HG02642 (cell line): Measurements from ENCODE around the gene NALCN.

Experiments used
- ATAC-seq: cut with Tn5 transposase; IDR thresholded peaks from one replicate; pipeline ENCODE4 v1.9.1; 2021; ENCODE audit warnings: mild to moderate bottlenecking; ENCODE audit not compliant: unreplicated experiment, poor library complexity

NALCN gene

DNA sequence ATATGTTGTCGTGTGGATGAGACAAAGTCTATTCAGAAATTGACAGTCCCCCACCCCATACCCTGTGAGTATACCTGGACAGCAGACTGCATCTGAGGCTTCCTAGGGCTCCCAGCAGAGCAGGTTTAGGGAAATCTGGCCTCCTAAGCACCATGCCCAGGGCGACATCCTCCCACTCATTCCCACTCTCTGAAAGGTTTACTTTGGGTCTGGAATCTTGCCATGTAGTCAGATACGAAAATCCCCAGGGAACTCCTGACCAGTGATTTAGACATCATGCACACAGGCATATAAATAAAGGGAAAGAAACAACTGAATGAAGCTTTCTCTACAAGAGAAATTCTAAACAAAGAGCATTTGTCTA is 717 bp upstream of the NALCN start:
- no peak for ATAC-seq

DNA sequence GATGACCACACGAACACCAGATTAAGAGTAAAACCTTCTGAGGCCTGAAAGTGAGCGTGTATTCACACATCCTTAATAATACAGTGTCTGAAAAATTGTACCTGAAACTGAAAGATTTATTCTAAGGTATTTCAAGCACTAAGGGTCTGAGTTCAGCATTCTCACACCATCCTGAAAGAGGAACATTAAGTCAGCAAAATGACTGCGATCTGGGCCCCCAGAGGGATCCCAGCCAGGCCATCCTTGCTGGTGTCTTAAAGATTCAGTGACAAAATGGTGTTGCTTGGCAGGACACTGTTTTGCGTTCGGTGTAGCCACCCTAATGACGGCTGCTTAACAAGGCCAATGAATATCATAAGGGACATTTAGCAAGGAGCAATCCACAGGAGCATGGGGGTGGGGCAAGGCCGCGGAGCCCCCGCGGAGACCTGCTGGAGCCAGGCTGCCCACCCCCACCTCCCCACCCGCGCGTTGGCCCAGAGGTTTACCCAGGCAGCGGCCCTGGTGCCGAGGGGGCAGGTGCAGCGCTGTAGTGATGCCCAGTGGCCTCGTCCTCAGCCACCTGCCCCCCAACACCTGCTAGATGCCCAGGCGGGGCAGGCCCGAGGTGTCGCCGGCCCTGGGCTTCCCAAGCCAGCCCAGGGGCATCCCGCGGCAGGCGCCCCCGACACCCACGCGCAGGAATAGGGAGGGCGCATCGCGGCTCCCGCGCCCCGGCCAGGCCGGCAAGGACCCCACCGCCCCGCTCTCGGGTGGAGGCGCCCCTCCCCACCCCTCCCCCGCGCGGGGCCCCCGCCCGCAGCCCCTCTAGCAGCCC is 742 bp downstream of the NALCN start:
- no peak for ATAC-seq

DNA sequence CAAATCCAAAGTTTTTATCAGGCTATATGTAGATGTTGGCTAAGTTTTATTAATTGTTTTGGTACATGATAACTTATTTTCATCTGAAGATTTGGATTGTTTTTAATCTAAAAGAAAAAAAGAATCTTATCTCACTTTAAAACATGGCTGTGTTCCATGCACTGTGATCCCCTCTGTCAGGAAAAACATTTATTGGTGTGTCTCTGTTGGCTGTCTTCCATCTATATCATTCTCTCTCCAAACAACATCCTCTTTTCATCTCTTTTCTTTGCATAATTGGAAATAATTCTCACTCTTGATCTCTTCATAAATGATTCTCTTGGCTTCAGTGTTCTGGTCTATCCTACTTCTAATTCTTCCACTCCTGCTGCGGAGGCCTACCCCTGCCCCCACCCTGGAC is 4.2 kb downstream of the NALCN start:
- no peak for ATAC-seq

DNA sequence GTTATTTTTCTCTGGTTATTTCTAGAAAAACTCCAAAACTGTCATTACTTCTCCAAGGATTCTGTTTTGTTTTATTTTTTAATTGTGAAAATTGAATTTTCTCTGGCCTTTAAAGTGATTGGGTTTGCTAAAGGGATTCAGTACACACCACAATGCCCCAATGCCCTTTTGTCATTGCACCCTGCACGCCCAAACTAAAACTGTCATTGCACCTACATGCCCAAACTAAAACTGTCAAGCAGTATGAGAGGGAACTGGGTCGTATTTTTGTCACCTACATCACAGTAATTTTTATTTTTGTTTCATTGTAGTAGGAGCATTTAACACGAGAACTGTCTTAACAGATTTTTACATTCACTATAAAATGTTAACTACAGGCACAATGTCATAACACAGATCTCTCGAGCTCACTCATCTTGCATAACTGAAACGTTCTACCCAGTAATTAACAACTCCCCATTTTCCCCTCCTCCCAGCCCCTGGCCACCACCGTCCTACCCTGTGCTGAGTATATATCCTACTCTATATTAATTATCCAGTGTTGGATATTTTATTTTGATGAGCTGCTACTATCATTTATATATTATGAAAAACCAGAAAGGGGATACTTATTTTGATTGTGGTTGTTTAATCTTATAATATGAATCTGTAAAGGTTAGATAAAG is 7.2 kb downstream of the NALCN start:
- ATAC-seq, result no peak

DNA sequence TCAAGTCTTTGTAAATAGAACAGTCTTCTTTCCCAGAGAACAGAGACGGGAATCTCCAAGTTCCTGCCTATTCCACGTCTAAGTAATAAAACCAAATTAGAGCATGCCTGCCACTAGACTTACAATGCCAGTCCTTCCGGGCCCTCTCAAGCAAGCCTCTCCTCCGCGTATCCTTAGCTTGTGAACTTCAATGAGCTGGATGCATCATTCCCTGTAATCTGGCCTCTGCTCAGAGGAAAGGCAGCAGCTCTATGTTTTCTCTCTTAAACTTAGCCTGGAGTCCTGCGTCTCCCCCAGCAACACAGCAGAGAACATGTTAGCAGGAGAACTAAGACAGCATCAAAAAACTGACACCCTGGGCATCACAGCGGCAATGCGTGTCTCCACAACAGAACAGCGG is 8.2 kb downstream of the NALCN start:
- no peak for ATAC-seq

DNA sequence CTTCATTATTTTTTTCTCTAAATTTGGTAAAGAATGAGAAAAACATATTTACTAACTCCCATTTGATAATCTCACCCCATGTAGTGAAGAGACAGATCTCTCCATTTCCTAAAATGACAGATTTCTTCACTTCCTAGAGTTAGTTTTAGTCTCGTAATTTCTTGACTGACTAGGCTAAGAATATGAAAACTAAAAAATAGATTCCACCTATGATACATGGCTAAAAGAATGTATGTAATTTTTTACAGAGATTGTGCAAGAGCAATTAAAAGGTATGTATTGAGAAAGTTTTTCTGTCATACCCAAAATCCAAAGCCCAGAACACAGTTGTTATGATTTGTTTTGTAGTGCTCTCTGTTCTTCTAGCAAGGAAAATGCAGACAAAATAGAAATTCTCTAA is 9.5 kb downstream of the NALCN start:
- ATAC-seq, result no peak

DNA sequence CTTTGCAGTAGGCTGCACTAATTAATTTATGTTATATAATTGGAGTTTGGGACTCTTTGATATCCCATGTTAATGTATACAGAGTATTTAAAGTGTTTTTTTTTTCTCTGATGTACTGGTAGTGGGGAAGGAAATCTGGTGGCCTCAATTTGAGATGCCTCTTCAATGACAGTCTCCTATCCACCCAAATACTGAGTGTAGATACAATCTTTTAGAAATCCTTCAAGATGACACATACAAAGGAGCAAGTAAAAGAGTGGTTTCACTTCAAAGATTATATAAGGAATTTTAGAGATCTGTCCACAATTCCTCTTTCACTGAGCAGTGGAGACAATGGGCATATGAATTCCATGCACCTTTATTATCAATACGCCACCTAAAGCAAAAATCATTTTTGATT is 15.1 kb downstream of the NALCN start:
- ATAC-seq, result no peak

DNA sequence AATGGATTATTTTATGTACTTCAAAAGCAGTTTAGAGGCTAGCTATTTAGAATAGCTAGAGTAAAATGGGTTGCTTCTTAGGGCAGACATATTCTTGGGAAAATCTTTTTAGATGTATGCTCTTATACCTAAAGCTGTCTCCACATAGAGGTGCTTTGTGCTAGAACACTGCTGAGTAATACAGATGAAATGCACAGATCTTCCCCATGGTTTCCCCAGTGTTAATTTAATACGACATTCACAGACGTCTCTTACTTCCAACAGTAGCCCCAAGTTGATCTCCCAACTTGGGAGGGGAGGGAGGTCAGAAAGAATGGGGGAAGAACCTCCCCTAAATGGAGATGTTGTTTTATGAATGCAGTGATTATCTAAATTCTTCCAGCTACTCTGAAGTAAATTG is 16.9 kb downstream of the NALCN start:
- no peak for ATAC-seq

DNA sequence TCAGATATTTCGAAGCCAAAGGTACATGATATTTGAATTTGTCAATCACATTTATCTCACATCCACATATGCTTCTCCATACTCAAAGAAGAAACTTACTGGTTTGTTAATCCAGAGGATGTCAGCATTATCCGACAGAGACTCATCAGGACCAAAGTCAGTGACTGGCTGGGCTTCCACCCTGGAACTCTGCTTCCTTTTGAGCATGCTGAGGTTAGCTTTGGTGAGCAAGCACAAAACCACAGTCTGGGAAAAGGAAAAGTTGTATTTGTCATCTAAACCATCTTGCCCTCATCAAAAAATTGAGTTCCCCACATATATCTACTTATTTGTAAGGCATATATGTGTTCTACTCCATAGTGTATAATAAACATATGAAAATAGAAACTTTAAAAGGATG is 17.4 kb downstream of the NALCN start:
- no peak for ATAC-seq

DNA sequence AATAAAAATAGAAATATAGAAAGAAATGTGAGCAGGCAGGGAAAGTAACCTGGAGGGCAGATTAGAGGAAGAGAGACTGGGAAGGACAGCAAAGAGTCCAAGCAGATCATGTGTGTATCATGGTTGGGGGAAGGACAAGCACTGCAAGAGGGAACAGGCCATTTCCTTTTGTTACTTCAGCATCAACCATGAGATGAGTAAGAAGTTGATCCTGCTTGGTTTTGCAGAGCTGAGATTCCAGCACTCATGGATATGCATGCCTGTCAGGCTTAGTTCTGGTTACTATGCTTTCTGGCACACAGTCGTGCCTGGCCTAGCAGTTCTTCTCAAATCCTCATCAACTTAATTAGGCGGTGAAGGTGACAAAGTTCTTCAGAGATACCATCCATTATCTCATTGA is 18.1 kb downstream of the NALCN start:
- no peak for ATAC-seq

DNA sequence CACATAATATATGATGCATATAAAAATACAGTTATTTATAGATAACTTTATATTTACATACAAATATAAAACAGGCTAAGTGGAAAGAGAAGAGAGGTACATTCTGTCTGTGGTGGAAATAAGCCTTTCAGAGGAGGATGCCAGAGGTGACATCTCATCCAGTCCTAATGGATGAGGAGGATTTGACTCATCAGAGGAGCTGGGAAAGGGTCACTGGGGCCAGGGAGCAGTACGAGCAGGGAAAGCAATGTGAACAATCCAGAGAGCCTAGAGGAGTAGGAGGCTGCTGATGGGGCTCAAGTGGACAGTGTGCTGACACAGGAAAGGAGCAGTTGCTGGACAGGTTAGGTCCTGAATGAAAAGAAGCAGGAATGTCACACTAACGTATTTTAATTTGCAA is 18.6 kb downstream of the NALCN start:
- no peak for ATAC-seq

DNA sequence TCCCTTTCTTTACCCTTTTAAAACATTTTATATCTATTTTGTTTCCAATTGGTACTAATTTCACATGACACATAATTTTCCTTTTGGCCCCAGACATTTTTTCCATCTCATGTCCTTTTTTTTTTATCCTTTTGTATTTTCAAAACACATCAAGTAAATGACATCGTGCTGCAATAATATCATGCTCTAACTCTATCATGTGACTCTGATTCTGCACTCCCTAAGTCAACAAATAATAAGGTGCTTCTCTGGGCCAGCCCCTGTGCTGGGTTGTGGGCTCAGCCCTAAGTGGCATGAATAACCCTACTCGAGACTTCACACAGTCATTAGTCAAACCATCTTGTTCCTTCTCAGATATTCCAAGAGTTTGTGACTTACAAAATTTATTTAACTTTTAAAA is 21.7 kb downstream of the NALCN start:
- ATAC-seq, result no peak

DNA sequence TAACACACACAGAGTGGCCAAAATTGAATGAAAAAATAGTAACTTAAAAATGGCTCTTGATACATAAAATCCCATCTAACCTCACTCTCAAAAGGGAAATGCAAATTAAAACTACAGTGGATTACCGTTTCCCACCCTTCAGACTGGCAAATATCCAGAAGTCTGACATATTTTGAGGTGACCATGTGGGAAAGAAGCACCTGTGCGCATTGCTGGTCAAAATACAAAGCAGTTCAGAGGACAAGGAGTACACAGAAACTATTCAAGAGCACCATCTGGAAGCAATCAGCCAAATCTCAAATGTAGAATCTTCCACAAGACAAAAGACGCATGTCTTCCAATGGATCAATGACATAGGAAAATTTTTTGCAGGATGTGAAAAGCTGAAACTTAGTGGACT is 23.2 kb downstream of the NALCN start:
- no peak for ATAC-seq

DNA sequence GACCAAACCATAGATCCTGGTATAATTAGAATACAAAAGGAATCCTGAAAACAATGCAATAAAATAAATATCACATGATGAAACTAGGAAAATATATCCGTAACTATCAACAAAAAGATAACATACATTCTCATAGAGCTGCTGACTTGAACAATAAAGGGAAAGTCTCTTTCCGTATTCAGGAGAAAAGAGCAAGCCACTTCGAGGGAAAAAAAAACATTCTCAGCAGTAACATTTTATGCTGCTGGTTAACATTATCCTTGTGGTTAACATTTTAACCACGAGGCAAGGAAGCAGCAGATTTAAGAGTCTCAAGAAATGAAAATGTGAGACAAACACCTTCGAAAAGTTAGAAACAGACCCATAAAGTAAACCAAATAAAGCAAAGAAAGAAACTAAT is 25.8 kb downstream of the NALCN start:
- no peak for ATAC-seq

DNA sequence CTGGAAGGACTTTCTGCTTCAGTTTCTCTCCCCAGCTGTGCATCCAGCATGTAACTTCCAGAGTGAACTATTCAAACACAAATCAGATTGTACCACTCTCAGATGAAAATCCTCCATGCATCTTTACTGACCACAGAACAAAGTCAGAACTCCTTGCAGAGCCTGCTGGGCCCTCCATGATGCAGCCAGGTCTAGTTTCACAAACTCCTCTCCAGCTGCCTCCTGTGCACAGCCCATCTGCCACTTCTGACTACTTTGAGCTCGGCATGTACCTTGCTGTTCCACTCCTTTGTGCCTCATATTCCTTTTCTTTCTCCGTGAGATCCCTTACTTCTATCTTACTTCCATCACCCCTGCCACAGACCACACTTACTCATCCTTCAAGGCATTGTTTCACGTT is 31.4 kb downstream of the NALCN start:
- no peak for ATAC-seq

DNA sequence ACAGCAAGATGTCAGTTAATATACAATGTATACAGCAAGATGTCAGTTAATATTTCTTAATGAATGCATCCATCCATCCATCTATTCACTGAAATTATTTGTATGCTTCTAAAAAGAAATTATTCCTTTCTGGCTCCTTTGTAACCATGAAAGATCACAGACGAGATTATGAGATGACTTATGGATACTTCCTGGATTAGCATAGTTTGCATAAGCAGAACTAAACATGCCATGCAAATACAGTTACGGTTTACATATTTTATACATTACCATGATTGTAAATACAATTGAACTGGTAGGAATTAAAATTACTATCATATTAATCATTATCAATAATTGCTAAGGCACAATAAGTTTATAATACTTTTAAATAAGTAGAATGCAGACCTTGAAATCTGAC is 32.7 kb downstream of the NALCN start:
- ATAC-seq, result no peak

DNA sequence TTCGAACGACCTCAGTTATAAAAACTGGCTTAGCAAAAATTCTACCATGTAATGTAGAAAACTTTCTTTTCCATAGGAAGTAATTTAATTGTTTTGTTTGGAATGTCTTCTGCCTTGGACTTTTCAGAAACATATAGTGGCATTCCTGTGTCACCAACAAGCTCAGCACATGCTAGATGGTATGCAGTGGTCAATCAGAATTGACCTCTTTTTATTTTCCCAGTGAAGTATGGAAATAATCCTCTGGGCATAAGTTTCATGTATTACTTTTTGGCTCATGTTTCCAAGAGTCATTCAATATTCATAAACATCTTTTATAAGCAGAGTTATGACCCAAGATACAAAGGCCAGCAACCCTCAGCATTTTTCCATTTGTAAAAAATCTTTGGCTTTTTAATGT is 33.6 kb downstream of the NALCN start:
- no peak for ATAC-seq

DNA sequence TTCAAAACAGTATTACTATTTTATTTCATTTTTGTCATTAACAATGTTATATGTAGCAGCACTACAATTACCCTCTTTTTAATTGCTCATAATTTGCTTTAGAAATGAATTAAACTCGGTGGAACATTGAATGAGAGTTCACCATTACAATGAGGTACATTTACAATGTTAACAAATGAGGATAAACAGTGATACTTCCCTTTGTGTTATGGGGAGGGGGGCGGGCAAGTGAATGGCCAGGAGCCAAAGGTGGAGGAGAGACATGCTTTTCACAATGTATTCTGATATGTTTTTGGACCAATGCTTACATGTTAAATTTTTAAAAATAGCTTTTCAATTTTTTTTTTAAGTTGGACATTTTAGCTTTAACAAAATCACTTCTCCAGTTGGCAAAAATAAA is 34.2 kb downstream of the NALCN start:
- ATAC-seq, result no peak

DNA sequence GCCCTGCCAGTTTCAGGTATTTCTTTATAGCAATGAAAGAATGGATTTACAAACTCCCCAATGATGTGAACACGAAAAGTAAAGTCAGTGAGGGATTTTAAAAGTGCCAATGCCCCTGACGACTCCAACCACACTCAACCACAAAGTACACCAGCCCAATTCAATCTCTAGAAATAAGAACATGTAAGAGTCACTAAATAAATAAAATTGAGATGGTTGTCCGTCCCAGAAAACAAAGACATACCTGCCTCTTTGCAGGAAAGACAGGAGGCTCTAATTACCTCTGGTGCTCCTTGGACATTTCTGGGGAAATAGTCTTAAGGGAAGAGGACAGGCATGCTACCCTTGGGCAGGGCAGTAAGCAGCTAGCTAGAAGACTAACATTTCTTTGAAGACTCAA is 55.8 kb downstream of the NALCN start:
- ATAC-seq, result no peak

DNA sequence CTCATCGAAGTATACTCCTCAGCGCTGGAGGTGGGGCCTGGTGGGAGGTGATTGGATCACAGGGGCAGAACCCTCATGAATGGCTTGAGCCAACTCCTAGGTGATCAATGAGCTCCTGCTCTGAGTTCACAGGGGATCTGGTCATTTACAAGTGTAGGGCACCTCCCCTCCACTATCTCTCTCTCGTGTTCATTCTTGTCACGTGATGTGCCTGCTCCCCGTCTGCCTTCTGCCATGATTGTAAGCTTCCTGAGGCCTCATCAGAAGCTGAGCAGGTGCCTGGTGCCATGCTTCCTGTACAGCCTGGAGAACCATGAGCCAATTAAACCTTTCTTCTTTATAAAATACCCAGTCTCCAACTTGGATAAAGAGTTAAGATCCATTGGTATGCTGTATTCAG is 61.4 kb downstream of the NALCN start:
- ATAC-seq, result no peak

DNA sequence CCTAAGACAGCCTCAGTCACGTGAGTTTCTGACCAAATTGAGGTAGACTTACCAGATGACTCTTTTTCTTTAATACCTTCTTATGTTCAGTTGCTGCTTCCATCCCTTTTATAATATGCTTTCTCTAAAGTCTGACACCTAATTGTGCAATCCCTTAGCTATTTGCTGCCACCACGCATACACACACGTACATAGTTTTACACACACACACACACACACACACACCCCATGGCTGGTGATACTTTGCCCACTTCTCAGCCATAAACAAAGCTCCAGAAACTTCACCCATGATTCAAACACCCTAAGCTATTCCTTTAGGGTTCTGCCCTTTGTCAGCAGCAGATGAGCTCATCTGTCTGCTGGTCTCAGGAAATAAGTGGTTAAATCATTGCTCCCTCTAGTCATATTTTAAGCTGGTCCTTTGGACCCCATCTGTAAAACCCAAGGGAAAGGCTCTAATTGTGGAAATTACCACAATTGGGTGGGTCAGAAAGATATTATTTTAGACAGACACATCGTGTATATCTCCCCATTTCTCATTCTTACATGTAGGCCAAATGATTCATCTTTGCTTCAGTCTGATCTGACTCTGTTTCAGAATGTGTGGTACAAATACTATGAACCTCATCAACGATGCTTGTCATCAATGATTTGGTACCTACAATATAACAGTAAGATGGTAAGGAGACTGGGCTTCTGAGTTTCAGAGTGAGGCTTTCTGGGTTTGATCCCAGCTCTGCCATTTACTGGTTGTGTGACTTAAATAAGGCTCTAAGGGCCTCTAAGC is 69.2 kb downstream of the NALCN start:
- ATAC-seq, result no peak
